Erythroblast (primary cell): ENCODE measurements around the gene FCHSD2.

ENCODE experiments used
- GATA1 ChIP-seq: IDR thresholded peaks from 2 replicates; pipeline ENCODE4 v1.6.1; 2011; ENCODE audit warnings: low read depth, mild to moderate bottlenecking, control low read depth, low read length, moderate library complexity
- POLR2A ChIP-seq: IDR thresholded peaks from 2 replicates; pipeline ENCODE4 v1.6.1; 2011; ENCODE audit warnings: mild to moderate bottlenecking, low read length

DNA sequence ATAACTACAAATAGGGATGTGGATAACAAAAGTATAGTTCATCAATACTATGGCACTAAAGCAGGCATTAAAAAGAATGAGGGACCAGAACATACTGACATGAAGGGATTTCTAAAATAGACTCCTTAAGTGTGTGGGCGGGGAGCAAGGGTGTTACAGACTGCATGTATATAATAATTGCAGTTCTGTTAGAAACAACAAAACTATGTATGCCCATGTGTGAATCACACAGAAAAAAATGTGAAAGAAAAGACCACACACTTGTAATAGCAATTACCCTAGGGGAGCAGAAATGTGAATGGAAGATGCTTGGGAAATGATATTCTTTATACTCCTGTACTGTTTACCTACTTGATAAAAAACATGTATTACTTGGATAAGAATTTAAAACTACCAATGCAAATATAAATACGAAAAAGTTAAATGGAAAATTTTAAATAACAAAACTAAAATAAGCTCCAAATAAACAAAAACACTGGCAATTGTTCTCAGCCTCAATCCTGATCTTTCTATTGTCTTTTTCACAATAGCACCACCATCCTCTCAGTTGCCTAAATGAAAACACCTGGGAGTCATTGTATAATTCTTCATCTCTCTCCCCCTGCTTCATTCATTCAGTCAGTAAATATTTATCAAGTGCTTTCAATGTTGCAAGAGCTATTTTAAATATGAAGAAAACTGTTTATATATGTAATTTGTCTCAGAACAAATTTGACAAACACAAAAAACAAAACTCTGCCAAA lies 129.8 kb downstream of the FCHSD2 start:
- TF ChIP-seq POLR2A (no peak), GATA1 (no peak)
